ENCODE data around the gene SCN9A.

- TF ChIP-seq CTCF (conservative IDR thresholded peaks at IDR 0.05; ENCODE audit: low read length) (no peak), EZH2phosphoT487 (IDR thresholded peaks at IDR 0.05; ENCODE audit: borderline replicate concordance, low read depth, low read length) (no peak)
These were observed 141.5 kb downstream of the SCN9A start for GRCh38 chr2:166234112-166234846.

All from OCI-LY7 (cell line).